ENCODE results near the gene CKB. TPM values are rescaled to one million over a fixed set of nuclear protein-coding genes. Genes with fewer than 3 reads are reported as not detected.
"Not testable (repeated sequence)": the region's sequence is repeated elsewhere in the genome, so short reads cannot be mapped to it uniquely, and the experiment has no call there.

The CKB gene
- total and polyA plus RNA-seq, 2 donors (not counting 1 experiment from before 2014, with no cell fraction given): 65.2 to 136 TPM

- no peaks in the 10 kb centered on the region for H3K36me3 ChIP-seq (ENCODE audit: control insufficient read depth, insufficient read depth, low read length)
- H3K4me1 ChIP-seq (ENCODE audit: control insufficient read depth, extremely low read depth, insufficient read depth, low read length): peaks cover 15% of the 10 kb centered on the region
- no peak overlapping the region for H3K9ac ChIP-seq (ENCODE audit: insufficient read depth, low read length)
- peaks cover 22% of the 10 kb centered on the region for H3K79me2 ChIP-seq (ENCODE audit: control insufficient read depth, insufficient read depth, low read length)
- H3K27me3 ChIP-seq (ENCODE audit: control insufficient read depth, insufficient read depth, low read length): no peaks in the 10 kb centered on the region
- H4K20me1 ChIP-seq (ENCODE audit: control insufficient read depth, extremely low read depth, insufficient read depth, low read length): no peaks in the 10 kb centered on the region
- no peaks in the 10 kb centered on the region for H3K9me3 ChIP-seq (ENCODE audit: control insufficient read depth, insufficient read depth, low read depth, low read length)
- no peak for TF ChIP-seq CTCF (conservative IDR thresholded peaks at IDR 0.05 in 1 of 2, IDR thresholded peaks at IDR 0.05 in 1 of 2; ENCODE audit: low read depth in 1 of 2, low read length in 2 of 2)
- TF ChIP-seq EZH2 (IDR thresholded peaks at IDR 0.05; ENCODE audit: low read length, missing control alignments): no peak
- DNase-seq (ENCODE audit: low read depth in 2 of 2): no peak
- H3K4me2 ChIP-seq (ENCODE audit: extremely low read depth, insufficient read depth, low read length): no peak overlapping the region
- no peak overlapping the region for H3K27ac ChIP-seq (ENCODE audit: insufficient read depth, low read length)
- no peak overlapping the region for H2AFZ ChIP-seq (ENCODE audit: low read length)
- no peak overlapping the region for H3K4me3 ChIP-seq (replicated peaks in 1 of 4; ENCODE audit: control extremely low read depth in 1 of 4, insufficient read depth in 1 of 4, low read depth in 3 of 4, low read length in 4 of 4)
These were observed 3.8 kb upstream of the CKB start for GRCh38 chr14:103526247-103526913.

- peaks cover 16% of the 10 kb centered on the region for H3K79me2 ChIP-seq (ENCODE audit: control insufficient read depth, insufficient read depth, low read length)
- not testable (repeated sequence) for H3K4me2 ChIP-seq (ENCODE audit: extremely low read depth, insufficient read depth, low read length); DNase-seq (ENCODE audit: low read depth in 2 of 2); H3K9ac ChIP-seq (ENCODE audit: insufficient read depth, low read length); H3K9me3 ChIP-seq (ENCODE audit: control insufficient read depth, insufficient read depth, low read depth, low read length); H4K20me1 ChIP-seq (ENCODE audit: control insufficient read depth, extremely low read depth, insufficient read depth, low read length); H3K27me3 ChIP-seq (ENCODE audit: control insufficient read depth, insufficient read depth, low read length); H3K36me3 ChIP-seq (ENCODE audit: control insufficient read depth, insufficient read depth, low read length); H3K4me3 ChIP-seq (replicated peaks in 1 of 4; ENCODE audit: control extremely low read depth in 1 of 4, insufficient read depth in 1 of 4, low read depth in 3 of 4, low read length in 4 of 4); H3K27ac ChIP-seq (ENCODE audit: insufficient read depth, low read length); H2AFZ ChIP-seq (ENCODE audit: low read length)
- H3K4me1 ChIP-seq (ENCODE audit: control insufficient read depth, extremely low read depth, insufficient read depth, low read length): peaks cover 15% of the 10 kb centered on the region
These were observed 3.0 kb upstream of the CKB start for GRCh38 chr14:103525430-103526246.

- H3K9ac ChIP-seq (ENCODE audit: insufficient read depth, low read length): no peak overlapping the region
- H3K4me1 ChIP-seq (ENCODE audit: control insufficient read depth, extremely low read depth, insufficient read depth, low read length): peaks cover 19% of the 10 kb centered on the region
- TF ChIP-seq EZH2 (IDR thresholded peaks at IDR 0.05; ENCODE audit: low read length, missing control alignments) (no peak), CTCF (conservative IDR thresholded peaks at IDR 0.05 in 1 of 2, IDR thresholded peaks at IDR 0.05 in 1 of 2; ENCODE audit: low read depth in 1 of 2, low read length in 2 of 2) (no peak)
- H3K9me3 ChIP-seq (ENCODE audit: control insufficient read depth, insufficient read depth, low read depth, low read length): no peaks in the 10 kb centered on the region
- no peaks in the 10 kb centered on the region for H4K20me1 ChIP-seq (ENCODE audit: control insufficient read depth, extremely low read depth, insufficient read depth, low read length)
- H3K27ac ChIP-seq (ENCODE audit: insufficient read depth, low read length): no peak overlapping the region
- H3K36me3 ChIP-seq (ENCODE audit: control insufficient read depth, insufficient read depth, low read length): no peaks in the 10 kb centered on the region
- H3K4me2 ChIP-seq (ENCODE audit: extremely low read depth, insufficient read depth, low read length): no peak overlapping the region
- no peak overlapping the region for H2AFZ ChIP-seq (ENCODE audit: low read length)
- no peak for DNase-seq (ENCODE audit: low read depth in 2 of 2)
- H3K4me3 ChIP-seq (replicated peaks in 1 of 4; ENCODE audit: control extremely low read depth in 1 of 4, insufficient read depth in 1 of 4, low read depth in 3 of 4, low read length in 4 of 4): no peak overlapping the region
- H3K79me2 ChIP-seq (ENCODE audit: control insufficient read depth, insufficient read depth, low read length): peaks cover 2% of the 10 kb centered on the region
- no peaks in the 10 kb centered on the region for H3K27me3 ChIP-seq (ENCODE audit: control insufficient read depth, insufficient read depth, low read length)
These were observed 1.6 kb upstream of the CKB start for GRCh38 chr14:103524002-103524935.

Data from fibroblast of lung (primary cell).